Liver (tissue), 9 donors: Measurements from ENCODE around the gene ITCH. TPM values are rescaled to one million over a fixed set of nuclear protein-coding genes. Genes with fewer than 3 reads are reported as not detected.
A peak's percentile ranks its signal among the peaks of the same experiment; 100 is the strongest.

Source experiments
- DNase-seq: peaks from one replicate; pipeline ENCODE4 v3.0.0-alpha.2; 2017; ENCODE audit warnings: low spot score
- H3K27ac ChIP-seq, 2 donors: one replicate each; pipeline ENCODE4 v1.7.0; 2013; ENCODE audit warnings: inconsistent platforms in 2 of 2, low read length in 2 of 2, control low read depth in 1 of 2, low read depth in 1 of 2, mild to moderate bottlenecking in 1 of 2
- H3K27me3 ChIP-seq, 4 donors: one replicate each; pipeline versions ENCODE4 v1.6.1 to v1.7.0; 2013; ENCODE audit warnings: low read length in 3 of 4, inconsistent platforms in 1 of 4, mild to moderate bottlenecking in 1 of 4, moderate library complexity in 1 of 4; ENCODE audit not compliant: control insufficient read depth in 4 of 4, insufficient read depth in 4 of 4
- H3K36me3 ChIP-seq, 4 donors: one replicate each; pipeline versions ENCODE4 v1.6.1 to v1.7.0; 2013; ENCODE audit warnings: low read length in 3 of 4, mild to moderate bottlenecking in 3 of 4, low read depth in 1 of 4, moderate library complexity in 1 of 4; ENCODE audit not compliant: control insufficient read depth in 4 of 4, insufficient read depth in 3 of 4
- H3K4me1 ChIP-seq, 4 donors: one replicate each; pipeline versions ENCODE4 v1.6.1 to v1.7.0; 2013; ENCODE audit warnings: low read length in 3 of 4, mild to moderate bottlenecking in 3 of 4, moderate library complexity in 1 of 4; ENCODE audit not compliant: control insufficient read depth in 4 of 4, insufficient read depth in 4 of 4
- H3K4me3 ChIP-seq, 3 donors: one replicate each; pipeline versions ENCODE4 v1.6.1 to v1.7.0; 2013; ENCODE audit warnings: low read length in 3 of 3, control low read depth in 1 of 3, low read depth in 1 of 3, mild to moderate bottlenecking in 1 of 3
- H3K9ac ChIP-seq, 2 donors: one replicate each; pipeline ENCODE4 v1.7.0; 2013; ENCODE audit warnings: low read length in 2 of 2, mild to moderate bottlenecking in 2 of 2, moderate library complexity in 2 of 2, control low read depth in 1 of 2, low read depth in 1 of 2
- H3K9me3 ChIP-seq, 4 donors: one replicate each; pipeline versions ENCODE4 v1.6.1 to v1.7.0; 2013; ENCODE audit warnings: low read length in 3 of 4; ENCODE audit not compliant: control insufficient read depth in 4 of 4
- FOXA1 ChIP-seq: IDR thresholded peaks from 2 replicates; pipeline ENCODE4 v1.6.1; 2016; ENCODE audit warnings: antibody characterized with exemption
- FOXA2 ChIP-seq: IDR thresholded peaks from 2 replicates; pipeline ENCODE4 v1.6.1; 2016; ENCODE audit warnings: antibody characterized with exemption
- GABPA ChIP-seq, 2 donors: IDR thresholded peaks in 1 of 2; conservative IDR thresholded peaks in 1 of 2; 2 replicates each; pipeline ENCODE4 v1.6.1; 2016; ENCODE audit warnings: antibody characterized with exemption in 2 of 2, mild to moderate bottlenecking in 1 of 2, moderate library complexity in 1 of 2
- HNF4A ChIP-seq, 2 donors: conservative IDR thresholded peaks; 2 replicates each; pipeline ENCODE4 v1.6.1; 2016; ENCODE audit warnings: antibody characterized with exemption in 2 of 2, mild to moderate bottlenecking in 2 of 2
- JUND ChIP-seq, 2 donors: IDR thresholded peaks; 2 replicates each; pipeline ENCODE4 v1.6.1; 2016; ENCODE audit warnings: antibody characterized with exemption in 2 of 2
- RAD21 ChIP-seq, 2 donors: IDR thresholded peaks; 2 replicates each; pipeline ENCODE4 v1.6.1; 2016; ENCODE audit warnings: antibody characterized with exemption in 2 of 2, mild to moderate bottlenecking in 2 of 2
- RXRA ChIP-seq, 2 donors: IDR thresholded peaks; 2 replicates each; pipeline ENCODE4 v1.6.1; 2017 to 2018; ENCODE audit warnings: antibody characterized with exemption in 2 of 2, mild to moderate bottlenecking in 1 of 2
- SP1 ChIP-seq: IDR thresholded peaks from 2 replicates; pipeline ENCODE4 v1.6.1; 2018; ENCODE audit warnings: antibody characterized with exemption, mild to moderate bottlenecking
- TAF1 ChIP-seq: conservative IDR thresholded peaks from 2 replicates; pipeline ENCODE4 v1.6.1; 2016; ENCODE audit warnings: antibody characterized with exemption, mild to moderate bottlenecking
- YY1 ChIP-seq: IDR thresholded peaks from 2 replicates; pipeline ENCODE4 v1.6.1; 2016; ENCODE audit warnings: antibody characterized with exemption, mild to moderate bottlenecking
- ZBTB33 ChIP-seq: IDR thresholded peaks from 2 replicates; pipeline ENCODE4 v1.6.1; 2016; ENCODE audit warnings: antibody characterized with exemption
- WGBS: extraction: QIAGEN DNeasy Blood & Tissue Kit; methylation state at CpG from one replicate; pipeline ENCODE4 v1.1.7; 2013; 5-methylcytosine and 5-hydroxymethylcytosine counted together
- polyA plus RNA-seq, 2 donors: library from polyadenylated mRNA; stranded (reverse) in 1 of 2; unstranded in 1 of 2; fragments of 200-250 nt in 1 of 2; fragments of >200 nt in 1 of 2; fragmentation: Nextera tagmentation in 1 of 2; extraction: Ambion mirVana in 1 of 2; gene quantifications; one replicate each; pipeline versions ENCODE4 v1.2.1 to v1.2.3, GENCODE V29; 2013 to 2015
- total RNA-seq, 2 donors: library from RNA; depleted of rRNA; stranded (reverse); fragments of >200 nt; gene quantifications; one replicate each; pipeline ENCODE4 v1.2.3, GENCODE V29; 2014
- TF ChIP-seq, protein P1 (sequence below): IDR thresholded peaks from 2 replicates; pipeline ENCODE4 v1.6.1; 2016; ENCODE audit warnings: antibody characterized with exemption
- TF ChIP-seq, protein P2 (sequence below): IDR thresholded peaks from 2 replicates; pipeline ENCODE4 v1.6.1; 2016; ENCODE audit warnings: antibody characterized with exemption
- TF ChIP-seq, protein P3 (sequence below): IDR thresholded peaks from 2 replicates; pipeline ENCODE4 v1.6.1; 2016; ENCODE audit warnings: antibody characterized with exemption, mild to moderate bottlenecking
- TF ChIP-seq, protein P4 (sequence below): fragments of 150-350 bp; IDR thresholded peaks from 2 replicates; pipeline ENCODE4 v1.5.1; 2017; ENCODE audit warnings: improper control_type of control experiment, low read depth, low read length; ENCODE audit not compliant: missing input control
- donor health status: healthy.
- donor health status: healthy.
- donor health status: healthy.
- donor health status: healthy.
- donor health status: healthy.

The ITCH gene
- total and polyA plus RNA-seq, 4 donors, result 14.3 to 85.3 (median 25.8) TPM

DNA sequence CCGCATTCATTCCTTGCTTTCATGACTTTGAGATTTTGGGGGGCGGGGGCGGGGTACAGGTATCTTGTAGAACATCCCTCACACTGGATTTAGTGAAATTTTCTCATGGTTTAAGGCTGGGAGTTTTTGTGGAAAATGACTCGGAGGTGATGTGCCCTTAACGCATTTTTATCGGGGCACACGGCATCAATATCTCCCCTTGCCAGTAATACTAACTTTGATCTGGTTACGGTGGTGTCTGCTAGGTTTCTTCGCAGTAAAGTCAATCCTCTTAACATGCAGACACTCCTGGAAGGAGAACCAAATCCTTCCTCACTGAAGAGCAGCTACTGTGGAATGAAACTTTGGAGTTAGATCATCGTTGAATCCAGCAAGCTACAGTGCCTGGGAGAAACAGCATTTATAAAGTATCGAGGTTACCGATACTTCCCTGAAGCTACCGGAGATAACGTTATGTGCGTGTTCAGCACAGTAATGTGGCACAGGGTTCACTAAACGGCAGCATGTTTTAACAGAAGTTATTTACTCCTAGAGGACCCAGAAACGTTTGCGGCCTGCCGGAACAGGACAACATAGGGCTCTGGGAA lies 151.9 kb downstream of the ITCH start:
- Histone ChIP-seq H3K9ac (peak overlapping the region; percentile 5 to 42), H3K4me3 (peak overlapping the region; percentile 84 to 88 (median 85)), H3K9me3 (no peaks in the 10 kb centered on the region), H3K27ac (peak overlapping the region; percentile 88 to 92), H3K27me3 (no peaks in the 10 kb centered on the region), H3K36me3 (peaks cover 0 to 6% (median 4%) of the 10 kb centered on the region in 4 donors), H3K4me1 (peaks cover 12 to 52% (median 37%) of the 10 kb centered on the region in 4 donors)
- WGBS, result 29% methylated on average over 19 of the region's 19 CpGs
- DNase-seq, result no peak
- TF ChIP-seq ZBTB33 (no peak), GABPA (IDR thresholded peaks at IDR 0.05 in 1 of 2, conservative IDR thresholded peaks at IDR 0.05 in 1 of 2) (no peak), YY1 (no peak), HNF4A (conservative IDR thresholded peaks at IDR 0.05) (no peak), FOXA2 (no peak), FOXA1 (no peak), RAD21 (IDR thresholded peaks at IDR 0.05) (no peak), RXRA (IDR thresholded peaks at IDR 0.05) (no peak)
- TF ChIP-seq, protein P1, sequence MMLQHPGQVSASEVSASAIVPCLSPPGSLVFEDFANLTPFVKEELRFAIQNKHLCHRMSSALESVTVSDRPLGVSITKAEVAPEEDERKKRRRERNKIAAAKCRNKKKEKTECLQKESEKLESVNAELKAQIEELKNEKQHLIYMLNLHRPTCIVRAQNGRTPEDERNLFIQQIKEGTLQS, result no peak
- TF ChIP-seq, protein P2, sequence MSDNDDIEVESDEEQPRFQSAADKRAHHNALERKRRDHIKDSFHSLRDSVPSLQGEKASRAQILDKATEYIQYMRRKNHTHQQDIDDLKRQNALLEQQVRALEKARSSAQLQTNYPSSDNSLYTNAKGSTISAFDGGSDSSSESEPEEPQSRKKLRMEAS, result no peak
- TF ChIP-seq, protein P3, sequence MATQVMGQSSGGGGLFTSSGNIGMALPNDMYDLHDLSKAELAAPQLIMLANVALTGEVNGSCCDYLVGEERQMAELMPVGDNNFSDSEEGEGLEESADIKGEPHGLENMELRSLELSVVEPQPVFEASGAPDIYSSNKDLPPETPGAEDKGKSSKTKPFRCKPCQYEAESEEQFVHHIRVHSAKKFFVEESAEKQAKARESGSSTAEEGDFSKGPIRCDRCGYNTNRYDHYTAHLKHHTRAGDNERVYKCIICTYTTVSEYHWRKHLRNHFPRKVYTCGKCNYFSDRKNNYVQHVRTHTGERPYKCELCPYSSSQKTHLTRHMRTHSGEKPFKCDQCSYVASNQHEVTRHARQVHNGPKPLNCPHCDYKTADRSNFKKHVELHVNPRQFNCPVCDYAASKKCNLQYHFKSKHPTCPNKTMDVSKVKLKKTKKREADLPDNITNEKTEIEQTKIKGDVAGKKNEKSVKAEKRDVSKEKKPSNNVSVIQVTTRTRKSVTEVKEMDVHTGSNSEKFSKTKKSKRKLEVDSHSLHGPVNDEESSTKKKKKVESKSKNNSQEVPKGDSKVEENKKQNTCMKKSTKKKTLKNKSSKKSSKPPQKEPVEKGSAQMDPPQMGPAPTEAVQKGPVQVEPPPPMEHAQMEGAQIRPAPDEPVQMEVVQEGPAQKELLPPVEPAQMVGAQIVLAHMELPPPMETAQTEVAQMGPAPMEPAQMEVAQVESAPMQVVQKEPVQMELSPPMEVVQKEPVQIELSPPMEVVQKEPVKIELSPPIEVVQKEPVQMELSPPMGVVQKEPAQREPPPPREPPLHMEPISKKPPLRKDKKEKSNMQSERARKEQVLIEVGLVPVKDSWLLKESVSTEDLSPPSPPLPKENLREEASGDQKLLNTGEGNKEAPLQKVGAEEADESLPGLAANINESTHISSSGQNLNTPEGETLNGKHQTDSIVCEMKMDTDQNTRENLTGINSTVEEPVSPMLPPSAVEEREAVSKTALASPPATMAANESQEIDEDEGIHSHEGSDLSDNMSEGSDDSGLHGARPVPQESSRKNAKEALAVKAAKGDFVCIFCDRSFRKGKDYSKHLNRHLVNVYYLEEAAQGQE, result no peak

DNA sequence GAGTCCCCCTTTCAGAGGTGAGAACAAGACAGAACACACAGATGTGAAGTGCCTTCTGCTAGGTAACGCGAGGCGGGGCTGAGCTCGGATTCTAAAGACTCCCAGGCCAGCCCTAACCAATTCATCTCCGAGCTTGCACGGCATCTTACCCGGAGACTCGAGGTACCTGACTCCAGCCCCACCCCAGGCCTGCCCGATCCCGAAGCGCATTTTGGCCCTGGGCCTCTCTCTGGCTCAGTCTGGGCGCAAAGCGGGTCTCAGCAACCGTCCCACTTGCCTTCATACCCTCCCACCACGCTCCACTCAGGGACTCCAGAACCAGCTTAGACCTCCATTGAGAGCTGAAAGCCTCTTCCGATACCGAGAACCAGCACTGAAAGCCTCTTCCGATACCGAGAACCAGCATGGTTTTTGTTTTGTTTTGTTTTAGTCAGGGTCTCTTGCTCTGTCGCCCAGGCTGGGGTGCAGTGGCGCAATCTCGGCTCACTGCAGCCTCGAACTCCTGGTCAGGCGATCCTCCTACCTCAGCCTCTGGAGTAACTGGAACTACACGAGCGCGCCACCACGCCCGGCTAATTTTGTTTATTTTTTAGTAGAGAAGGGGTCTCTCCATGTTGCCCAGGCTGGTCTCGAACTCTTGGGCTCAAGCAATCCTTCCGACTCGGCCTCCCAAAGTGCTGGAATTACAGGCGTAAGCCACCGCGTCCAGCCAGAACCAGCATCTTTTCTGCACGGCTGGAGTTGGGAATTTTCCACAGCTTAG lies 152.6 kb downstream of the ITCH start:
- WGBS, result 5% methylated on average over 36 of the region's 36 CpGs
- Histone ChIP-seq H3K27me3 (no peaks in the 10 kb centered on the region), H3K9me3 (no peaks in the 10 kb centered on the region), H3K4me1 (peaks cover 12 to 50% (median 37%) of the 10 kb centered on the region in 4 donors), H3K27ac (peak overlapping the region; percentile 88 to 92), H3K36me3 (peaks cover 0 to 6% (median 2%) of the 10 kb centered on the region in 4 donors), H3K9ac (peak overlapping the region; percentile 42 to 57), H3K4me3 (peak overlapping the region; percentile 85 to 88 (median 85))
- peak; percentile 60 for DNase-seq
- TF ChIP-seq GABPA (IDR thresholded peaks at IDR 0.05 in 1 of 2, conservative IDR thresholded peaks at IDR 0.05 in 1 of 2) (no peak), FOXA1 (no peak), TAF1 (no peak), YY1 (no peak), HNF4A (conservative IDR thresholded peaks at IDR 0.05) (no peak), SP1 (no peak), FOXA2 (no peak), RAD21 (IDR thresholded peaks at IDR 0.05) (no peak), JUND (IDR thresholded peaks at IDR 0.05) (no peak), RXRA (IDR thresholded peaks at IDR 0.05) (no peak)
- TF ChIP-seq, protein P1, result no peak
- TF ChIP-seq, protein P2, result no peak
- TF ChIP-seq, protein P3, result no peak
- TF ChIP-seq, protein P4, sequence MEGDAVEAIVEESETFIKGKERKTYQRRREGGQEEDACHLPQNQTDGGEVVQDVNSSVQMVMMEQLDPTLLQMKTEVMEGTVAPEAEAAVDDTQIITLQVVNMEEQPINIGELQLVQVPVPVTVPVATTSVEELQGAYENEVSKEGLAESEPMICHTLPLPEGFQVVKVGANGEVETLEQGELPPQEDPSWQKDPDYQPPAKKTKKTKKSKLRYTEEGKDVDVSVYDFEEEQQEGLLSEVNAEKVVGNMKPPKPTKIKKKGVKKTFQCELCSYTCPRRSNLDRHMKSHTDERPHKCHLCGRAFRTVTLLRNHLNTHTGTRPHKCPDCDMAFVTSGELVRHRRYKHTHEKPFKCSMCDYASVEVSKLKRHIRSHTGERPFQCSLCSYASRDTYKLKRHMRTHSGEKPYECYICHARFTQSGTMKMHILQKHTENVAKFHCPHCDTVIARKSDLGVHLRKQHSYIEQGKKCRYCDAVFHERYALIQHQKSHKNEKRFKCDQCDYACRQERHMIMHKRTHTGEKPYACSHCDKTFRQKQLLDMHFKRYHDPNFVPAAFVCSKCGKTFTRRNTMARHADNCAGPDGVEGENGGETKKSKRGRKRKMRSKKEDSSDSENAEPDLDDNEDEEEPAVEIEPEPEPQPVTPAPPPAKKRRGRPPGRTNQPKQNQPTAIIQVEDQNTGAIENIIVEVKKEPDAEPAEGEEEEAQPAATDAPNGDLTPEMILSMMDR, result no peak
